ENCODE data around the gene UCHL5.

Gene UCHL5

DNA sequence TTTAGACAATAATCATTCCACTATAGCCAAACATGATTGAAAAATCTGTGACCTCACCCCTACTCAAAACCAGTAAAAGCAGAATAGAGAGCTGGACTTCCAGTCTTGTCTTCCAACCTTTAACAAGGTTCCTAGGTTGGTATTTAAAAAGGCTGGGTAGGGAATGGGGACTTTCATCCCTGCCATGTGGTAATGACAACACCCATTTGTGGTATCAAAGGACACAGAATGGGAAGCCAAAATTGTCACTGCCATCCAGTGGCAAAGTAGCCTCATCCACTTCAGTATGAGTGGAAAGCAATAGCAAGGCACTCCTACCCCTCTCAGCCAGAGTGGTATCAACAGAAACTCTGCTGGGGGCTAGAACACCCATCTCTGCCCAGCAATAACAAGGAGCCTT is 33.9 kb downstream of the UCHL5 start:
- ChIA-PET POLR2A (ENCODE audit: low non-redundant PET) (no interaction called here), CTCF (interaction anchor here (0.6 to 1.5 kb wide), 2 partner anchors 218 to 225 kb away, joined by 3 to 4 read pairs; no protein-coding TSS in a partner anchor)
- no peak overlapping the region for H3K27ac ChIP-seq
- no peak for DNase-seq (ENCODE audit: low spot score)
- TF ChIP-seq, protein P1, sequence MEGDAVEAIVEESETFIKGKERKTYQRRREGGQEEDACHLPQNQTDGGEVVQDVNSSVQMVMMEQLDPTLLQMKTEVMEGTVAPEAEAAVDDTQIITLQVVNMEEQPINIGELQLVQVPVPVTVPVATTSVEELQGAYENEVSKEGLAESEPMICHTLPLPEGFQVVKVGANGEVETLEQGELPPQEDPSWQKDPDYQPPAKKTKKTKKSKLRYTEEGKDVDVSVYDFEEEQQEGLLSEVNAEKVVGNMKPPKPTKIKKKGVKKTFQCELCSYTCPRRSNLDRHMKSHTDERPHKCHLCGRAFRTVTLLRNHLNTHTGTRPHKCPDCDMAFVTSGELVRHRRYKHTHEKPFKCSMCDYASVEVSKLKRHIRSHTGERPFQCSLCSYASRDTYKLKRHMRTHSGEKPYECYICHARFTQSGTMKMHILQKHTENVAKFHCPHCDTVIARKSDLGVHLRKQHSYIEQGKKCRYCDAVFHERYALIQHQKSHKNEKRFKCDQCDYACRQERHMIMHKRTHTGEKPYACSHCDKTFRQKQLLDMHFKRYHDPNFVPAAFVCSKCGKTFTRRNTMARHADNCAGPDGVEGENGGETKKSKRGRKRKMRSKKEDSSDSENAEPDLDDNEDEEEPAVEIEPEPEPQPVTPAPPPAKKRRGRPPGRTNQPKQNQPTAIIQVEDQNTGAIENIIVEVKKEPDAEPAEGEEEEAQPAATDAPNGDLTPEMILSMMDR (conservative IDR thresholded peaks at IDR 0.05; ENCODE audit: low read depth): no peak

DNA sequence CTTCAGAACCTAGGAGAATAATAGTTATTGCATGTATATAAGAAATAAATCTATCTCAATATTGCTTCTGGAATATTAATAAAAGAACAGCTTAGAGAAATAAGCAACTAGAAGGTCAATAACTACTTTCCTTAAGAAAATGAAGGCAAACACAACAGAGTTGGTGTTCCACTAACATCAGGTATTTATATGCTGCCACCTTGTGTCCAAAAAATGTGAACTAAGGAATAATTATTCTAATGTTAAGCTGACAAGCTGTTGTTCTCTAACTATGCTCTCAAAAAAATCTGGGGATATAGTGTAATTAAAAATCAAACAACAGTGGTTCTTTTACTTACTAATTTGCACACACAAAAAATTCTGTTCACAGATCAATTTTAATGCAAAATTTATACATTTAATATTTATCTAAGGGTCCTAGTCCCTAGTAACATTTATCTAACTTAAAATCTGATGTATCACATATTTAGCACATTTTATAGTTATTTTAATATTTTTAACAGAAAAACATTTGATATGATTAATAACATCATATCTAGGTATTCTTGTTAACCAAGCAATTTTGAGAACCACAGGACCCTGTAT is 39.6 kb downstream of the UCHL5 start:
- H3K27ac ChIP-seq: no peak overlapping the region
- CTCF ChIA-PET: interaction anchor here (0.6 to 2.6 kb wide), 14 partner anchors 10 to 545 kb away, joined by 3 to 28 read pairs (median 4); partner anchors contain the start of gene RGS2
- POLR2A ChIA-PET (ENCODE audit: low non-redundant PET): no interaction called here
- DNase-seq (ENCODE audit: low spot score): peak; percentile 44
- TF ChIP-seq, protein P1 (conservative IDR thresholded peaks at IDR 0.05; ENCODE audit: low read depth): peak; percentile 57

DNA sequence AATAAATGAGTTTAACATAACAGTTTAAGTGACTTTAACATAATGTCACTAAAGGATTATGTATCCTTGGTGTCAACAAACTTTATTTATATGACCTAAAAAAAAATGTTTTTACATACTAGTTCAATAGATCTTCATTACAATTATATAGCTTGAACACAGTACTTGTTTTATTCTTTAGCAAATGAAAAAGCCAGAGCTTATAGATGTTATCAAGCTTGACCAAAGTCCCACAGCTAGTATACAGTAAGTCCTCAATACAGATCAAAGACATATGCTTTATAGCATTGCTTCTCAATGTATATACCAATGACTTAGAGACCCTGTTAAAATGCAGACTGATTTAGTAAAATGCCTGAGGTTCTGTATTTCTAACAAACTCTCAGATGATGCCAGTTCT is 42.4 kb downstream of the UCHL5 start:
- no peak overlapping the region for H3K27ac ChIP-seq
- POLR2A ChIA-PET (ENCODE audit: low non-redundant PET): no interaction called here
- no peak for DNase-seq (ENCODE audit: low spot score)

DNA sequence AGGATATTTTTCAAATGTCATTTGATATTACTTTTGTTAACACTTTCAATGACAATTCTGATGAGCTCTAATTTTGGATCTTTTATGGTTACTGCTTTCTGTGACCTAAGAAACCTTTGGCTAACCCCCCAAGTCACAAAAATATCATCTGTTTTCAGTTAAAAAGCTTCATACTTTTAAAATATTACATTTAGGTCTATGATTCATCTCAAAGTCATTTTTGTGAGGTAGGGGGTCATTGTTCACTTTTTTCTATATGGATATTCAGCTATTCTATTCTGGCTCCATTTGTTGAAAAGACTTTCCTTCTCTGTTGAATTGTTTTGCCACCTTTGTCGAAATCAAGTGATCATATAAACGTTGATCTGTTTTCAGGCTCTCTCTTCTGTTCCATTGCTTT is 44.8 kb downstream of the UCHL5 start:
- H3K27ac ChIP-seq: no peak overlapping the region
- no peak for DNase-seq (ENCODE audit: low spot score)

More for the DNA sequence above, 42.4 kb downstream of the UCHL5 start:
- CTCF ChIA-PET: interaction anchor here (0.6 to 0.9 kb wide), 3 partner anchors 14 to 260 kb away, joined by 3 read pairs; no protein-coding TSS in a partner anchor
- TF ChIP-seq, protein P1 (conservative IDR thresholded peaks at IDR 0.05; ENCODE audit: low read depth): no peak

DNA sequence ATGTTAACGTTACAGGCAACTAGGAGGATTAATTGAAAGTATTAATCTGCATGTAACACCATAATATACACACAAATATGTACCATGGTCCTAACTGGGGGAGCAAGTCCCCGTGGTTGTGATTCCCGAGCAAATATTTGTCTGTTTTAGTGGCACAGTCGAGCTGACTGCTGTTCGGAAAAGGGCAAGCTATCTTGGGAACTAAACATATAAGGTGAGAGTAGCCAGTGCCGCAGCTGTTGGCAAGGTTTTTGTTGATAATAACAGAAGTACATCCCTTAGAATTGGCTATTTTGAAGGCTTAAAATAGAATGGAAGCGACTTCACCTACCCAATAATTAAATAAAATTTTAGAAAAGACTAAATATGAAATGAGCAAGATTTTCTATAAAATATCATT is 45.5 kb downstream of the UCHL5 start:
- DNase-seq (ENCODE audit: low spot score): no peak
- CTCF ChIA-PET: no interaction called here
- POLR2A ChIA-PET (ENCODE audit: low non-redundant PET): no interaction called here
- H3K27ac ChIP-seq: no peak overlapping the region
- TF ChIP-seq, protein P1 (conservative IDR thresholded peaks at IDR 0.05; ENCODE audit: low read depth): no peak

More for the DNA sequence above, 44.8 kb downstream of the UCHL5 start:
- CTCF ChIA-PET: no interaction called here
- TF ChIP-seq, protein P1 (conservative IDR thresholded peaks at IDR 0.05; ENCODE audit: low read depth): no peak
- POLR2A ChIA-PET (ENCODE audit: low non-redundant PET): no interaction called here

DNA sequence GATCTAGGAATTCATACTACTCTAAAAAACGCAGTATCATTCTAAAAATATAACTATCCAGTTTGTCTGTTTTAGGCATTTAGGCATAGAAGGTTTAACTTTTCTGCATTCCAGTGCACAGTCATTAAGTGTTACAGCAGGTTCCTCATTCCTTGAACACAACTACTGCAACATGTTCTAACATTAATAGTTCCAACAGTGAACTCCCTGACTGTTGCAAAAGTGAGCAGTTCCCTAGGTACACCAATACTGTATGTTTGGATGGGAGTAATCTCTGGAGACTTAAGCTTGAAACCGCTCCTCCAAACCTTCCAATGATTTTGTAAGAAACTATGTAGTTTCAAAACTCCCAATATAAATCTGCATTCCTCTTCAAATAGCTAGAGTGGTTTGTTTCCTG is 46.2 kb downstream of the UCHL5 start:
- CTCF ChIA-PET: no interaction called here

More for the DNA sequence above, 46.2 kb downstream of the UCHL5 start:
- POLR2A ChIA-PET (ENCODE audit: low non-redundant PET): no interaction called here
- TF ChIP-seq, protein P1 (conservative IDR thresholded peaks at IDR 0.05; ENCODE audit: low read depth): no peak
- no peak overlapping the region for H3K27ac ChIP-seq
- DNase-seq (ENCODE audit: low spot score): no peak
